GM19395 (cell line): ENCODE results near the gene RILPL2.
A peak's percentile ranks its signal among the peaks of the same experiment; 100 is the strongest.
"Not testable (repeated sequence)": the region's sequence is repeated elsewhere in the genome, so short reads cannot be mapped to it uniquely, and the experiment has no call there.

Experiments used
- ATAC-seq: cut with Tn5 transposase; IDR thresholded peaks from one replicate; pipeline ENCODE4 v1.9.1; 2021; ENCODE audit warnings: mild to moderate bottlenecking, moderate library complexity; ENCODE audit not compliant: unreplicated experiment

RILPL2 gene

DNA sequence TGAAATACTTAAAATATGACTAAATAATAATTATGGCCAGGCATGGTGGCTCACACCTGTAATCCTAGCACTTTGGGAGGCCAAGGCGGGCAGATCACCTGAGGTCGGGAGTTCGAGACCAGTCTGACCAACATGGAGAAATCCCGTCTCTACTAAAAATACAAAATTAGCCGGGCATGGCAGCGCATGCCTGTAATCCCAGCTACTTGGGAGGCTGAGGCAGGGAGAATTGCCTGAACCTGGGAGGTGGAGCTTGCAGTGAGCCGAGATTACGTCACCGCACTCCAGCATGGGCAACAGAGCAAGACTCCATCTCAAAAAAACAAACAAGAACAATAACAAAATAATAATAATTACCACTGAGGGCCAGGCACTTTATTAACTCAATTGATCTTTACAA is 50.9 kb downstream of the RILPL2 start:
- not testable (repeated sequence) for ATAC-seq

DNA sequence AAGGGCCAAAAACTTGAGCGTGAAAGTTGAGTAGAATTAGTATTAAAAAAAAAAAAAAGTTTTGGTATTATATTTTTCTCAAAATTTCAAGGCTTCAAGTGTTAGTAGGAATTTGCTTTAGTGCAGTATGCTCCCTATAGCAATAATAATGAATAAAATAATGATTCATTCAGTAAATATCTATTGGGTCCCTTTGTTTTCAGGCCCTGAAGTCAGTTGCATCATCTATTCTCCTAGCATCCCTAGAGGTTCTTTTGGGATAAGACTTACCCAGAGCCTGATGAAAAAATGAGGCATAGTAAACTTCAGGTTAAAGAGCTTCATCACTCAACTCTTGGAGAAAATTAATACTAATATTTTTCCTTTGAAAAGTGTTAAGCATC is 51.5 kb downstream of the RILPL2 start:
- no peak for ATAC-seq

DNA sequence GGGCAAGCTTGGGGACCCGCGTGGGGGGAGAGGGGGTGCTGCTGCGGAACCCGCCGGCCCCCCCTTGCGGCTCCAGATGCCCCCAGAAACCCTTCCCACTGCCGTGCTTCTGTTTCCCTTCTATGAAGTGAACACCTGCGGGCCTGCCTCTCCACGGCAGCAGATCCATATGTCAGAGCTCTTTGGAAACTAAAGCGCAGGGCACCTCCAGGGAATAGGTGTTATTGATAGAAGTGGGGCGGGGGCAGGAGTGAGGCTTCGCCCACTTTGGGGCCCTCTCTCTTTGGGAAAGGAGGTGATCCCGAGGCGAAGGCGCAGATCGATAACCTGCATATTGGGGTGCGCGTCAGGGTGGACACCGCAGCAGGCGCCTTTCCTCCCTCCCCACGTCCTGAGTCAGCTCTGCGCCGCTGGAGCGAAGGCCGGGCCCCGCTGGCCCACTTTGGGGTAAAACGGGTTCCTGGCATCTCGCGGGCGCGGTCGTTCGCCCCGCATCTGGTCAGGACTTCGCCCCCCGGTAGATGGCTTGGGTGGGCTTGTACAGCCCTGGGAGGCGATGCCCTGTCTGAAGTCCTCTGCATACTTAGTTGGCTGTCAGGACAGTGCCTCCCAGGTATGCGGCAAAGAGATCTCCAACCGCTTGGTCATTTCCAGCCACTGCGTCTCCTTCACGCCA is 52.0 kb downstream of the RILPL2 start:
- ATAC-seq: peak; percentile 1

DNA sequence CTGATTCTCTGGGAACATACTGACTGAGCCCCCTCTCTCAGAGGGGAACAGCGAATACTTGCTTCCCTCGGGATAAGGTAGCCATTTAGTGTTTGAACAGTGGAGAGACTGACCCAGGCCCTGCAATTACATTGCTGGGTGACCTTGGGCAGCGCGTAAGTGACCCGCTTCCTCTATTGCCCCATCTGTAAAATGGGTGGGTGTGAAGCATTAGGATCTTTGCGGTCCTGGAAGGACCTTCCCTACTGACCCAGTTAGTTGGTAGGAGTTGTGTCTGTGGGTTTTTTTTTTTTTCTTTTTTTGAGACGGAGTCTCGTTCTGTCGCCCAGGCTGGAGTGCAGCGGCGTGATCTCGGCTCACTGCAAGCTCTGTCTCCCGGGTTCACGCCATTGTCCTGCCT is 53.8 kb downstream of the RILPL2 start:
- no peak for ATAC-seq

DNA sequence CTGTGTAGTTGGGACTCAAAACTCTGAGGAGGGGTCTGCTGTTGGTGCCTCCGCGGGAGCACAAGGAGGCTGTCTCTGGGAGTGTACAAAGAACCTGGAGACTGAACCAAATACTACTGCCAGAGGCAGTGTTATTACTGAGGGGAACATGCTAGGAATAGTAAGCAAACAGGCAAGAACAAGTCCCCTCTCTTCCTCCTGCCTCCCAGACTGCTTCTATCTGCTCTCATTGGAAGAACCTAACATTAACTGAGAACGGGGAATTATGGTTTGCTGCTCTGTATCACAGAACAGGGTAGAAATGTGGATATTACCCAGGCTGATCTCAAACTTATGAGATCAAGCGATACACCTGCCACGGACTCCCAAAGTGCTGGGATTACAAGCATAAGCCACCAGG is 57.1 kb downstream of the RILPL2 start:
- no peak for ATAC-seq

DNA sequence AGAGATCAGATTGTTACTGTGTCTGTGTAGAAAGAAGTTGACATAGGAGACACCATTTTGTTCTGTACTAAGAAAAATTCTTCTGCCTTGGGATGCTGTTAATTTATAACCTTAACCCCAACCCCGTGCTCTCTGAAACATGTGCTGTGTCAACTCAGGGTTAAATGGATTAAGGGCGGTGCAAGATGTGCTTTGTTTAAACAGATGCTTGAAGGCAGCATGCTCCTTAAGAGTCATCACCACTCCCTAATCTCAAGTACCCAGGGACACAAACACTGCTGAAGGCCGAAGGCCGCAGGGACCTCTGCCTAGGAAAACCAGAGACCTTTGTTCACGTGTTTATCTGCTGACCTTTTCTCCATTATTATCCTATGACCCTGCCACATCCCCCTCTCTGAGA is 64.1 kb downstream of the RILPL2 start:
- not testable (repeated sequence) for ATAC-seq

DNA sequence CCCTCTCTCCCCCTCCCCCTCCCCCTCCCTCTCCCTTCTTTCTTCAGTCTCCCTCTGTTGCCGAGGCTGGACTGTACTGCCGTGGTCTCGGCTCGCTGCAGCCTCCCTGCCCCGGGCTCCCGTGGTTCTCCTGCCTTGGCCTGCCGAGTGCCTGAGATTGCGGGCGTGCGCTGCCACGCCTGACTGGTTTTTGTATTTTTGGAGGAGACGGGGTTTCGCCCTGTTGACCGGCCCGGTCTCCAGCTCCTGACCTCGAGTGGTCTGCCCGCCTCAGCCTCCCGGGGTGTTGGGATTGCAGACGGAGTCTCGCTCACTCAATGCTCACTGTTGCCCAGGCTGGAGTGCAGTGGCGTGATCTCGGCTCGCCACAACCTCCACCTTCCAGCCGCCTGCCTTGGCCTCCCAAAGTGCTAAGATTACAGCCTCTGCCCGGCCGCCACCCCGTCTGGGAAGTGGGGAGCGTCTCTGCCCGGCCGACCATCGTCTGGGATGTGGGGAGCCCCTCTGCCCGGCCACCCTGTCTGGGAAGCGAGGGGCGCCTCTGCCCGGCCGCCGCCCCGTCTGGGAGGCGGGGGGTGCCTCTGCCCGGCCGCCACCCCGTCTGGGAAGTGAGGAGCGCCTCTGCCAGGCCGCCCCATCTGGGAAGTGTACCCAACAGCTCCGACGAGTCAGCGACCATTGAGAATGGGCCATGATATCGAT is 64.7 kb downstream of the RILPL2 start:
- not testable (repeated sequence) for ATAC-seq

DNA sequence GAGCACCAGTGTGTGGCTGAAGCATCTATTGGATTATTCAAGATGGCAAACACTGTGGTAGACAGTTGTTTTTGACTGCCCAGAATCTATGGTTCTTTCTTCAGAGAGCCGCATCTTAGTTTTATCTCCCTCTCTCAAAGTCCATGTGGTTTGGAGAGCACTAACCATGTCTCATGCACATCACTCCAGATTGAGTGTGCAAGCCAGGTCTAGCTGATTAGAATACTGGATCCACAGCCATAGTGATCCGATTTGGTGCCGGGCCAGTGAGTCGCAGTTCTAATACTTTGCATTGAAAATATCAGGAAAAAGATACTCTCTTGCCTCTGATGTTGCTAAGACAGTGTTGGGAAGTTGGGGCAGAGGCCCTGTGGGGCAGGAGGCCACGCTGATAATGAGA is 67.3 kb downstream of the RILPL2 start:
- no peak for ATAC-seq

DNA sequence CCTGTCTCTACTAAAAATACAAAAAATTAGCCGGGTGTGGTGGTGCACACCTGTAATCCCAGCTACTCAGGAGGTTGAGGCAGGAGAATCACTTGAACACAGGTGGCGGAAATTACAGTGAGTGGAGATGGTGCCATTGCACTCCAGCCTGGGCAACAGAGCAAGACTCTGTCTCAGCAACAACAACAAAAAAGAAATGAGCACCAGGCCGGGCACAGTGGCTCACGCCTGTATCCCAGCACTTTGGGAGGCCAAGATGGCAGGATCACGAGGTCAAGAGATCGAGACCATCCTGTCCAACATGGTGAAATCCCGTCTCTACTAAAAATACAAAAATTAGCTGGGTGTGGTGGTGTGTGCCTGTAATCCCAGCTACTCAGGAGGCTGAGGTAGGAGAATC is 68.1 kb downstream of the RILPL2 start:
- not testable (repeated sequence) for ATAC-seq

DNA sequence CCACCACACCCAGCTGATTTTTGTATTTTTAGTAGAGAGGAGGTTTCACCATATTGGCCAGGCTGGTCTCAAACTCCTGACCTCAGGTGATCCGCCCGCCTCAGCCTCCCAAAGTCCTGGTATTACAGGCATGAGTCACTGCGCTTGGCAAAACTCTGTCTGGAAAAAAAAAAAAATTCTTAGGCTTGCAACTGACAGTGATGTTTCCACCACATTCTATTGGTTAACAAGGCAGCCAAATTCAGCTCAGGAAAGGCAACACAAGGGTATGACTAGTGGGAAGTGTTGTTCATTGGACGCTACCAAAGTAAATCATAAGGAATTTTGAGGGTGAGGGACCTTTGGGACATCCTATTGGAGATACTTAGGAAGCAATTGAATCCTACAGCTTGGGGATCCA is 69.0 kb downstream of the RILPL2 start:
- no peak for ATAC-seq
